ENCODE results near the gene FOXJ2. TPM values are rescaled to one million over a fixed set of nuclear protein-coding genes. Genes with fewer than 3 reads are reported as not detected.
"Not testable (repeated sequence)": the region's sequence is repeated elsewhere in the genome, so short reads cannot be mapped to it uniquely, and the experiment has no call there.

FOXJ2 gene
- polyA plus RNA-seq, 1 of the 3 experiments (the other 2 are of a cell fraction) = 3.4 TPM

DNA sequence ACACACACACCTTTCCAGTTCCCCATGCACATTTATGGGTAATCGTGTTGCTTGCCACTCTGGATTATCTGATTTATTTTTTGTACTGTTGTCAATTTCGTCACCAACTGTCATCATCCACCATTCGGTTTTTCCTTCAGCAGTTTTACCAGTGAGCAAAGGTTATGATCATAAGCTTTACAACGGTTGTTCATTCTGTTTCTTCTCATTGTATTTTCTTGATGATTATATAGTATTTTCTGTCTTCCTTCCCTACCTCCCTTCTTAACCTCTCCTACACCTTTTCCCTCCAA is 50.2 kb downstream of the FOXJ2 start:
- DNase-seq = no peak
- TF ChIP-seq EZH2phosphoT487 (IDR thresholded peaks at IDR 0.05; ENCODE audit: borderline replicate concordance, low read depth) = no peak
- TF ChIP-seq RCOR1 (IDR thresholded peaks at IDR 0.05; ENCODE audit: low read length) = no peak
- no peak for TF ChIP-seq FOXM1 (IDR thresholded peaks at IDR 0.05; ENCODE audit: low read depth)
- no peak for TF ChIP-seq FOSL2 (IDR thresholded peaks at IDR 0.05; ENCODE audit: borderline replicate concordance, low read depth)
- TF ChIP-seq SIN3A (IDR thresholded peaks at IDR 0.05; ENCODE audit: borderline replicate concordance, low read depth, low read length) = no peak
- TF ChIP-seq, protein P1, sequence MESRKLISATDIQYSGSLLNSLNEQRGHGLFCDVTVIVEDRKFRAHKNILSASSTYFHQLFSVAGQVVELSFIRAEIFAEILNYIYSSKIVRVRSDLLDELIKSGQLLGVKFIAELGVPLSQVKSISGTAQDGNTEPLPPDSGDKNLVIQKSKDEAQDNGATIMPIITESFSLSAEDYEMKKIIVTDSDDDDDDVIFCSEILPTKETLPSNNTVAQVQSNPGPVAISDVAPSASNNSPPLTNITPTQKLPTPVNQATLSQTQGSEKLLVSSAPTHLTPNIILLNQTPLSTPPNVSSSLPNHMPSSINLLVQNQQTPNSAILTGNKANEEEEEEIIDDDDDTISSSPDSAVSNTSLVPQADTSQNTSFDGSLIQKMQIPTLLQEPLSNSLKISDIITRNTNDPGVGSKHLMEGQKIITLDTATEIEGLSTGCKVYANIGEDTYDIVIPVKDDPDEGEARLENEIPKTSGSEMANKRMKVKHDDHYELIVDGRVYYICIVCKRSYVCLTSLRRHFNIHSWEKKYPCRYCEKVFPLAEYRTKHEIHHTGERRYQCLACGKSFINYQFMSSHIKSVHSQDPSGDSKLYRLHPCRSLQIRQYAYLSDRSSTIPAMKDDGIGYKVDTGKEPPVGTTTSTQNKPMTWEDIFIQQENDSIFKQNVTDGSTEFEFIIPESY (IDR thresholded peaks at IDR 0.05; ENCODE audit: borderline replicate concordance, low read depth) = no peak
- TF ChIP-seq CHD2 (IDR thresholded peaks at IDR 0.05; ENCODE audit: low read length, partially characterized antibody) = no peak
- no peak for TF ChIP-seq YY1 (IDR thresholded peaks at IDR 0.05; ENCODE audit: low read depth)
- TF ChIP-seq, protein P2, sequence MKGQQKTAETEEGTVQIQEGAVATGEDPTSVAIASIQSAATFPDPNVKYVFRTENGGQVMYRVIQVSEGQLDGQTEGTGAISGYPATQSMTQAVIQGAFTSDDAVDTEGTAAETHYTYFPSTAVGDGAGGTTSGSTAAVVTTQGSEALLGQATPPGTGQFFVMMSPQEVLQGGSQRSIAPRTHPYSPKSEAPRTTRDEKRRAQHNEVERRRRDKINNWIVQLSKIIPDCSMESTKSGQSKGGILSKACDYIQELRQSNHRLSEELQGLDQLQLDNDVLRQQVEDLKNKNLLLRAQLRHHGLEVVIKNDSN (IDR thresholded peaks at IDR 0.05; ENCODE audit: borderline replicate concordance, low read depth) = no peak
- TF ChIP-seq, protein P3, sequence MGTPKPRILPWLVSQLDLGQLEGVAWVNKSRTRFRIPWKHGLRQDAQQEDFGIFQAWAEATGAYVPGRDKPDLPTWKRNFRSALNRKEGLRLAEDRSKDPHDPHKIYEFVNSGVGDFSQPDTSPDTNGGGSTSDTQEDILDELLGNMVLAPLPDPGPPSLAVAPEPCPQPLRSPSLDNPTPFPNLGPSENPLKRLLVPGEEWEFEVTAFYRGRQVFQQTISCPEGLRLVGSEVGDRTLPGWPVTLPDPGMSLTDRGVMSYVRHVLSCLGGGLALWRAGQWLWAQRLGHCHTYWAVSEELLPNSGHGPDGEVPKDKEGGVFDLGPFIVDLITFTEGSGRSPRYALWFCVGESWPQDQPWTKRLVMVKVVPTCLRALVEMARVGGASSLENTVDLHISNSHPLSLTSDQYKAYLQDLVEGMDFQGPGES (IDR thresholded peaks at IDR 0.05; ENCODE audit: low read depth, low read length) = no peak

DNA sequence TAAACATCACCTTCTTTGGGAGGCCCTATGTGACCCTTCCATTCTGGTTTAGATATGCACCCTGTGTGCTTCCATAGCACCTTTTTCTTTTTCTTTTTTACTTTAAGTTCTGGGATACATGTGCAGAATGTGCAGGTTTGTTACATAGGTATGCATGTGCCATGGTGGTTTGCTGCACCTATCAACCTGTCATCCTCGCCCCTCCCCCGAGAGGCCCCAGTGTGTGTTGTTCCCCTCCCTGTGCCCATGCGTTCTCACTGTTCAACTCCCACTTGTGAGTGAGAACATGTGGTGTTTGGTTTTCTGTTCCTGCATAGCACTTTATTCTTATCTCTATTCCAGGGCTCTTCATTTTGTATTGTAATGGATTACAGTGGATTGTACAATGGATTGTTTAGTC is 51.8 kb downstream of the FOXJ2 start:
- H3K9me2 ChIP-seq; H4K20me1 ChIP-seq (ENCODE audit: insufficient read depth); H3K36me3 ChIP-seq (replicated peaks in 1 of 2; ENCODE audit: control insufficient read depth in 1 of 2, insufficient read depth in 2 of 2, low read length in 1 of 2); CTCF ChIA-PET; DNase-seq; H3F3A ChIP-seq (replicated peaks; ENCODE audit: insufficient read depth); H3K27me3 ChIP-seq (ENCODE audit: insufficient read depth); H3K9ac ChIP-seq; H3K4me2 ChIP-seq; H3K4me3 ChIP-seq (ENCODE audit: low read depth in 2 of 2, low read length in 1 of 2); H2AFZ ChIP-seq (ENCODE audit: low read depth); H3K27ac ChIP-seq (ENCODE audit: low read depth in 2 of 2, low read length in 1 of 2); POLR2A ChIA-PET; H3K4me1 ChIP-seq (ENCODE audit: control insufficient read depth in 1 of 2, insufficient read depth in 2 of 2, low read depth in 1 of 2, low read length in 1 of 2); H3K9me3 ChIP-seq: not testable (repeated sequence)
- 92% methylated on average over 3 of the region's 3 CpGs for WGBS (ENCODE audit: low lambda C conversion rate)
- H3K79me2 ChIP-seq (ENCODE audit: insufficient read depth) = peaks cover 70% of the 10 kb centered on the region

More for the DNA sequence above, 50.2 kb downstream of the FOXJ2 start:
- H3K36me3 ChIP-seq (replicated peaks in 1 of 2; ENCODE audit: control insufficient read depth in 1 of 2, insufficient read depth in 2 of 2, low read length in 1 of 2) = no peaks in the 10 kb centered on the region
- ChIA-PET CTCF (interaction anchor here (0.7 to 0.8 kb wide), 2 partner anchors 41 to 119 kb away, joined by 3 read pairs; no protein-coding TSS in a partner anchor), POLR2A (no interaction called here)
- H3K9me3 ChIP-seq = no peaks in the 10 kb centered on the region
- H4K20me1 ChIP-seq (ENCODE audit: insufficient read depth) = no peaks in the 10 kb centered on the region
- no peaks in the 10 kb centered on the region for H3K27me3 ChIP-seq (ENCODE audit: insufficient read depth)
- peak overlapping the region; percentile 76 to 96; a peak in 3 of 4 replicates for H3K27ac ChIP-seq (ENCODE audit: low read depth in 2 of 2, low read length in 1 of 2)
- 3% methylated on average over 4 of the region's 4 CpGs for WGBS (ENCODE audit: low lambda C conversion rate)
- H2AFZ ChIP-seq (ENCODE audit: low read depth) = peak overlapping the region; percentile 97; the same call in 1 of the 2 replicates
- peaks cover 5 to 10% of the 10 kb centered on the region in 2 experiments; a peak in 3 of 4 replicates for H3K4me1 ChIP-seq (ENCODE audit: control insufficient read depth in 1 of 2, insufficient read depth in 2 of 2, low read depth in 1 of 2, low read length in 1 of 2)
- H3K9ac ChIP-seq = peak overlapping the region; percentile 76
- H3K4me3 ChIP-seq (ENCODE audit: low read depth in 2 of 2, low read length in 1 of 2) = peak overlapping the region; percentile 85 to 93
- H3F3A ChIP-seq (replicated peaks; ENCODE audit: insufficient read depth) = peaks cover 6% of the 10 kb centered on the region
- no peaks in the 10 kb centered on the region for H3K9me2 ChIP-seq
- H3K4me2 ChIP-seq = peak overlapping the region; percentile 75
- H3K79me2 ChIP-seq (ENCODE audit: insufficient read depth) = peaks cover 57% of the 10 kb centered on the region

Measured in SK-N-SH (cell line).